ENCODE data around the gene SLC22A7. TPM values are rescaled to one million over a fixed set of nuclear protein-coding genes. Genes with fewer than 3 reads are reported as not detected.
A peak's percentile ranks its signal among the peaks of the same experiment; 100 is the strongest.

SLC22A7 gene, protein sequence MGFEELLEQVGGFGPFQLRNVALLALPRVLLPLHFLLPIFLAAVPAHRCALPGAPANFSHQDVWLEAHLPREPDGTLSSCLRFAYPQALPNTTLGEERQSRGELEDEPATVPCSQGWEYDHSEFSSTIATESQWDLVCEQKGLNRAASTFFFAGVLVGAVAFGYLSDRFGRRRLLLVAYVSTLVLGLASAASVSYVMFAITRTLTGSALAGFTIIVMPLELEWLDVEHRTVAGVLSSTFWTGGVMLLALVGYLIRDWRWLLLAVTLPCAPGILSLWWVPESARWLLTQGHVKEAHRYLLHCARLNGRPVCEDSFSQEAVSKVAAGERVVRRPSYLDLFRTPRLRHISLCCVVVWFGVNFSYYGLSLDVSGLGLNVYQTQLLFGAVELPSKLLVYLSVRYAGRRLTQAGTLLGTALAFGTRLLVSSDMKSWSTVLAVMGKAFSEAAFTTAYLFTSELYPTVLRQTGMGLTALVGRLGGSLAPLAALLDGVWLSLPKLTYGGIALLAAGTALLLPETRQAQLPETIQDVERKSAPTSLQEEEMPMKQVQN
- total RNA-seq (ENCODE audit: low replicate concordance) = not detected in 2 replicates

- Mint-ChIP-seq H3K9me3 (no peaks in the 10 kb centered on the region), H3K27ac (no peak within 1 kb of the TSS), H3K36me3 (no peaks in the 10 kb centered on the region), H3K4me1 (peaks cover 6% of the 10 kb centered on the region), H3K27me3 (ENCODE audit: insufficient read depth, low read depth) (peaks cover 6% of the 10 kb centered on the region), H3K4me3 (no peak within 1 kb of the TSS)
- H3K4me2 ChIP-seq = peak within 1 kb of the TSS; percentile 54
- H3K4me1 ChIP-seq = peaks cover 12% of the 10 kb centered on the region
- no peaks in the 10 kb centered on the region for H3K36me3 ChIP-seq
- no peak within 1 kb of the TSS for H3K4me3 ChIP-seq
- H3K9me3 ChIP-seq (ENCODE audit: low read depth) = no peaks in the 10 kb centered on the region
- DNase-seq (ENCODE audit: low spot score) = no peak
- H2AFZ ChIP-seq (replicated peaks) = no peak within 1 kb of the TSS
- no peaks in the 10 kb centered on the region for H4K20me1 ChIP-seq (ENCODE audit: low read depth)
- no peak within 1 kb of the TSS for H3K27ac ChIP-seq
- no peaks in the 10 kb centered on the region for H3K27me3 ChIP-seq
- H3K9ac ChIP-seq = no peak within 1 kb of the TSS
- H3F3A ChIP-seq (ENCODE audit: low read depth) = peaks cover 6% of the 10 kb centered on the region
- TF ChIP-seq EZH2phosphoT487 (IDR thresholded peaks at IDR 0.05) = no peak
- TF ChIP-seq, protein P1, sequence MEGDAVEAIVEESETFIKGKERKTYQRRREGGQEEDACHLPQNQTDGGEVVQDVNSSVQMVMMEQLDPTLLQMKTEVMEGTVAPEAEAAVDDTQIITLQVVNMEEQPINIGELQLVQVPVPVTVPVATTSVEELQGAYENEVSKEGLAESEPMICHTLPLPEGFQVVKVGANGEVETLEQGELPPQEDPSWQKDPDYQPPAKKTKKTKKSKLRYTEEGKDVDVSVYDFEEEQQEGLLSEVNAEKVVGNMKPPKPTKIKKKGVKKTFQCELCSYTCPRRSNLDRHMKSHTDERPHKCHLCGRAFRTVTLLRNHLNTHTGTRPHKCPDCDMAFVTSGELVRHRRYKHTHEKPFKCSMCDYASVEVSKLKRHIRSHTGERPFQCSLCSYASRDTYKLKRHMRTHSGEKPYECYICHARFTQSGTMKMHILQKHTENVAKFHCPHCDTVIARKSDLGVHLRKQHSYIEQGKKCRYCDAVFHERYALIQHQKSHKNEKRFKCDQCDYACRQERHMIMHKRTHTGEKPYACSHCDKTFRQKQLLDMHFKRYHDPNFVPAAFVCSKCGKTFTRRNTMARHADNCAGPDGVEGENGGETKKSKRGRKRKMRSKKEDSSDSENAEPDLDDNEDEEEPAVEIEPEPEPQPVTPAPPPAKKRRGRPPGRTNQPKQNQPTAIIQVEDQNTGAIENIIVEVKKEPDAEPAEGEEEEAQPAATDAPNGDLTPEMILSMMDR (IDR thresholded peaks at IDR 0.05) = no peak
- TF ChIP-seq EZH2 (IDR thresholded peaks at IDR 0.05) = no peak
- H3K79me2 ChIP-seq (ENCODE audit: low read depth) = no peaks in the 10 kb centered on the region
Measured at GRCh38 chr6:43297644-43298564, at the start of gene SLC22A7. Gene SLC22A7, plus strand, starts transcription at chr6:43298260. Its CDS starts 99 bp downstream, at chr6:43298359.

- Mint-ChIP-seq H3K27me3 (ENCODE audit: insufficient read depth, low read depth) (peaks cover 10% of the 10 kb centered on the region), H3K36me3 (no peaks in the 10 kb centered on the region), H3K4me3 (peak overlapping the region; percentile 12), H3K9me3 (no peaks in the 10 kb centered on the region), H3K27ac (no peak overlapping the region), H3K4me1 (peaks cover 35% of the 10 kb centered on the region)
- H2AFZ ChIP-seq (replicated peaks) = no peak overlapping the region
- peaks cover 35% of the 10 kb centered on the region for H3K27me3 ChIP-seq
- H3K9ac ChIP-seq = no peak overlapping the region
- no peak for TF ChIP-seq EZH2phosphoT487 (IDR thresholded peaks at IDR 0.05)
- no peak for TF ChIP-seq EZH2 (IDR thresholded peaks at IDR 0.05)
- TF ChIP-seq, protein P1 (IDR thresholded peaks at IDR 0.05) = no peak
- no peaks in the 10 kb centered on the region for H3K79me2 ChIP-seq (ENCODE audit: low read depth)
- no peak overlapping the region for H3K4me3 ChIP-seq
- H3K4me1 ChIP-seq = peaks cover 14% of the 10 kb centered on the region
- no peak overlapping the region for H3K4me2 ChIP-seq
- no peaks in the 10 kb centered on the region for H4K20me1 ChIP-seq (ENCODE audit: low read depth)
- no peak overlapping the region for H3K27ac ChIP-seq
- peaks cover 16% of the 10 kb centered on the region for H3F3A ChIP-seq (ENCODE audit: low read depth)
- H3K36me3 ChIP-seq = no peaks in the 10 kb centered on the region
- H3K9me3 ChIP-seq (ENCODE audit: low read depth) = no peaks in the 10 kb centered on the region
- no peak for DNase-seq (ENCODE audit: low spot score)
Measured at GRCh38 chr6:43248791-43249190, 49.3 kb upstream of the SLC22A7 start.

- no peaks in the 10 kb centered on the region for H3K9me3 Mint-ChIP-seq
- TF ChIP-seq EZH2phosphoT487 (IDR thresholded peaks at IDR 0.05) = no peak
- TF ChIP-seq, protein P1 (IDR thresholded peaks at IDR 0.05) = no peak
- TF ChIP-seq EZH2 (IDR thresholded peaks at IDR 0.05) = no peak
Measured at GRCh38 chr6:43250992-43251373, 47.1 kb upstream of the SLC22A7 start.

More at GRCh38 chr6:43250992-43251373, 47.1 kb upstream of the SLC22A7 start:
- H3K4me3 ChIP-seq = no peak overlapping the region
- no peak overlapping the region for H3K9ac ChIP-seq
- peaks cover 13% of the 10 kb centered on the region for H3F3A ChIP-seq (ENCODE audit: low read depth)
- Mint-ChIP-seq H3K4me3 (peak overlapping the region; percentile 66), H3K27ac (peak overlapping the region; percentile 74), H3K27me3 (ENCODE audit: insufficient read depth, low read depth) (peaks cover 10% of the 10 kb centered on the region), H3K4me1 (peaks cover 35% of the 10 kb centered on the region), H3K36me3 (no peaks in the 10 kb centered on the region)
- no peaks in the 10 kb centered on the region for H3K36me3 ChIP-seq
- H3K27me3 ChIP-seq = peaks cover 13% of the 10 kb centered on the region
- H3K27ac ChIP-seq = no peak overlapping the region
- H3K4me2 ChIP-seq = no peak overlapping the region
- peaks cover 14% of the 10 kb centered on the region for H3K4me1 ChIP-seq
- peak; percentile 48 for DNase-seq (ENCODE audit: low spot score)
- no peak overlapping the region for H2AFZ ChIP-seq (replicated peaks)
- H4K20me1 ChIP-seq (ENCODE audit: low read depth) = no peaks in the 10 kb centered on the region
- no peaks in the 10 kb centered on the region for H3K79me2 ChIP-seq (ENCODE audit: low read depth)
- no peaks in the 10 kb centered on the region for H3K9me3 ChIP-seq (ENCODE audit: low read depth)

All from neural progenitor cell (in vitro differentiated cells).